Stimulated activated naive CD8-positive, alpha-beta T cell treated with anti-CD3 and anti-CD28 coated beads, Interleukin-15, Interleukin-2, amounts not matched to agents 100 ng/mL and 50 ng/mL, for 24 hours (primary cell): ENCODE data around the gene DGKI.

Experiments used
- H3K27ac Mint-ChIP-seq: one replicate; pipeline ENCODE4 v1.8.0; 2021; ENCODE audit warnings: mild to moderate bottlenecking, mixed read lengths
- H3K27me3 Mint-ChIP-seq: one replicate; pipeline ENCODE4 v1.8.0; 2021; ENCODE audit warnings: mixed read lengths
- H3K36me3 Mint-ChIP-seq: one replicate; pipeline ENCODE4 v1.8.0; 2021; ENCODE audit warnings: low read depth, mixed read lengths
- H3K4me1 Mint-ChIP-seq: one replicate; pipeline ENCODE4 v1.8.0; 2021; ENCODE audit warnings: low read depth, mixed read lengths
- H3K4me3 Mint-ChIP-seq: one replicate; pipeline ENCODE4 v1.8.0; 2021; ENCODE audit warnings: mild to moderate bottlenecking, mixed read lengths
- H3K9me3 Mint-ChIP-seq: one replicate; pipeline ENCODE4 v1.8.0; 2021; ENCODE audit warnings: mixed read lengths

The DGKI gene

DNA sequence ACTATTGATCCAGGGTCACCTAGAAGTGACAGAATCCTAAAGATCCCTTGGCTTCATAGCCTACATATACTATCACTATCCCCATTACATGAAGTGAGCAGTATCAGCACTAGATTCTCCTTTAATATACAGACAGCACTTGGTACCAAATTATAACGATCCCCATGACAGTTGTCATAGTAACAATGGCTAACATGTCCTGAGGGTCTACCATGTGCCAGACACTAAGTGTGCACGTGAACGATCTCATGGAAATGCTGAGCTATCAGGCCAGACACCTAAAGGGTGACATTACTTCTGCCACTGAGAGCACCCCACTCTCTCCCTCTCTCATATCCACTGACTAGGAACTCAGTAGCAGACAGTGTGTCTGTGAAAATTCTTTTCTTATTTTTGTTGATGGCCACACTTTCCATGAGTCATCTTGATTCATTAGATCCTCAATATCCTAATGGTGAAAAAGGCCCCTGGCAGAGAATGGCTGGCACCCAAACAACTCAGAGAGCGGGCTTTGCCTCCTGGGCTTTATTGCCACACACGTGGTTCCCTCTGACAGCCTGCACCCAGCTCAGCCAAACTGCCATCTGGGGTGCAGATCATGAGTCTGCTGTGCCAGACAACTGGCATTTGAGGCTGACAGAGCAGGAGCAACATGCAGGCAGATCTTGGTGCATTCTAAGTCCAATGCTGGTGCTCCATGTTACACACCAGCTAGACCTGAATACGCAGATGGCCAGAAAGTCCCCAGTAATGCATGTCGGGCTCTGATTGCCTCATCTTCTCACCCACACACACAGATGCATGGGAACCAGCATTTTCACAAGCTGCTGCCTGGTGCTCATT lies 176.3 kb downstream of the DGKI start:
- no peak overlapping the region for H3K27ac Mint-ChIP-seq
- no peaks in the 10 kb centered on the region for H3K9me3 Mint-ChIP-seq
- H3K36me3 Mint-ChIP-seq, result no peaks in the 10 kb centered on the region
- H3K4me1 Mint-ChIP-seq, result no peaks in the 10 kb centered on the region
- H3K27me3 Mint-ChIP-seq, result peaks cover 23% of the 10 kb centered on the region
- no peak overlapping the region for H3K4me3 Mint-ChIP-seq

DNA sequence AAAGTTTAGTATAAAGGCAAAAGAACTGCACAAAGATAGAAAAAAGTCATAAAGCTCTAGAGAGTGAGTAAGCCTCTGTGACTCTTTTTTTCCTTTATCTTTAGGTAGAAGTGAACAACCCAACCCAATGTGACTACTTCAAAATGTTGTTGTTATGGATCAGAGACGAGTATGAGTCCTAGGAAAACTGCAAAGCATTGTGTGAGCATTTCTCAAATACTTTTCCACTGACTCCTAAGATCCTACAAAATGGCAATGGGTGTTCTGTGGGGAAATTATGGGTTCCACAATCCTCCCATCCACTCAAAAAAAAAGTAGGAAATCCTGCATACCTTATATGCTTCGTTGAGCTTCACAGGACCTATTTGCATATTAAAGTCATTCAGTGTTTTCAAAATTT lies 177.1 kb downstream of the DGKI start:
- H3K36me3 Mint-ChIP-seq, result no peaks in the 10 kb centered on the region
- peaks cover 18% of the 10 kb centered on the region for H3K27me3 Mint-ChIP-seq
- no peak overlapping the region for H3K4me3 Mint-ChIP-seq
- H3K27ac Mint-ChIP-seq, result no peak overlapping the region
- no peaks in the 10 kb centered on the region for H3K9me3 Mint-ChIP-seq
- no peaks in the 10 kb centered on the region for H3K4me1 Mint-ChIP-seq

DNA sequence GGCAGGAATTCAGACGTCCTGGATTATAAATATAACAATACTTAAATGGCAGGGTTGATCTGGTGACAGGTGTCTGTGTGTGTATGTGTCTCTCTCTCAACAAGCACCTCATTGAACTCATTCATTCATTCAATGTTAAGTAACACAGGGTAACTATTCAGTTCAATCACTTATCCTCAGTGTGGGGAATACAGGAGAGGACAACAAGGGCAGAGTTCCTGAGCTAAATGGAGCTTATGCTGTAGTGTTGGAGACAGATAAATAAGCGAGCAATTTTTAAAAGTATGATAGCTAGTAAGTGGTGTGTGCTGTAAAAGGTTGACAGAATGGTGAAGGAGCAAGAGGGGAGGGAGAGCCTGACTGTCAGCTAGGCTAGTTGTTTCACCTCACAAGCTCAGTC lies 178.4 kb downstream of the DGKI start:
- Mint-ChIP-seq H3K4me1 (no peaks in the 10 kb centered on the region), H3K36me3 (no peaks in the 10 kb centered on the region), H3K27ac (no peak overlapping the region), H3K9me3 (no peaks in the 10 kb centered on the region), H3K4me3 (no peak overlapping the region), H3K27me3 (peaks cover 17% of the 10 kb centered on the region)

DNA sequence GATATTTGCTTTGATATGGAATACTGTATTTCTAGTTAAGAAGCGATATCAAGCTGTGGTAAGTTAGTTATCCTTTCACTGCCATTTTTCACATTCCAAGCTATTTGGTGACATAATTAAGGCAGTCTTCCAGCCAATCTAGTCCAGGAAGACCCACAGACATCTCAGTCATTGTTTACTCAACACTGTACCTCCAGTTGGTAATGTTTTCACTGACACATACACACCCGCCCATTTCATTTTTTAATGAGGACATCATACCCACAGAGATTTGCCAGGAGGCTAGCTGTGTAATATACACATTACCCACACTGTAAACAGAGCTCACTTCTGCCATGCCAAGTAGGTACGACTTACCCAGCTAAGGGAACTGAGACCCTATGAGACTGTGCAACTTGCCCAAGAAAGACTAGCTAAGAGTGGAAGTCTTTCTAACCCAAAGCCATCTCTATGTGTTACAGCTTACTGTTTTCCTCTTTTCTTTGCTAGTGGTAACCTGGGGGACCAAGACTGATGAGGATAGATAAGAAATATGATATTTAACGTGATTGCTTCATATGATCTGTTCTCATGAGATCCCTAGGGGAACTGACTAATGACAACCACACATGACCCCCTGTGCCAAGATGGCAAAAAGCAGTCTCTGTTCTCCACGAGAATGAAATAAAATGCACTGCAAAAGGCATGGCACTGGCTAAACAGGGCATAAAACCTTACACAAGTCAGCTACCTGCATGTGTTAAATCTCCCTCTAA lies 179.0 kb downstream of the DGKI start:
- Mint-ChIP-seq H3K36me3 (no peaks in the 10 kb centered on the region), H3K4me3 (no peak overlapping the region), H3K27ac (no peak overlapping the region), H3K27me3 (peaks cover 21% of the 10 kb centered on the region), H3K9me3 (no peaks in the 10 kb centered on the region), H3K4me1 (no peaks in the 10 kb centered on the region)

DNA sequence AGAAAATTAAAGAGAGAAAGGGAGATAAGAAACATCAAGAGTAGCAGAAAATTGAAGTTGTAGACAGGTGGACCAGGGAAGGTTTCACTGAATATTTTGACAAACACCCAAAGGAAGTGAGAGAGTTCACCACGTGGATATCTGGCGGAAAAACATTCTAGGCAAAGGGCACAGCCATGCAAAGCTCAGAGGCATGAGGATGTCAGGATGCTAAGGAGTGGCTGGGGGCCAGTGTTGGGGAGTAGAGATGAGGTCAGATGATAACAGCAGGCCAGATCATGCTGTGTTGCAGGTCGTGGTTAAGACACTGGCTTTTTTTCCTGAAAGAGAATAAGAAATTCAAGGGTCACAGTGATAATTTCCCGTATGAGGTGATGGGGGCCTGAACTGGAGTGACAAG lies 181.9 kb downstream of the DGKI start:
- no peak overlapping the region for H3K27ac Mint-ChIP-seq
- peaks cover 19% of the 10 kb centered on the region for H3K27me3 Mint-ChIP-seq
- H3K9me3 Mint-ChIP-seq, result no peaks in the 10 kb centered on the region
- no peak overlapping the region for H3K4me3 Mint-ChIP-seq
- no peaks in the 10 kb centered on the region for H3K4me1 Mint-ChIP-seq
- H3K36me3 Mint-ChIP-seq, result no peaks in the 10 kb centered on the region

DNA sequence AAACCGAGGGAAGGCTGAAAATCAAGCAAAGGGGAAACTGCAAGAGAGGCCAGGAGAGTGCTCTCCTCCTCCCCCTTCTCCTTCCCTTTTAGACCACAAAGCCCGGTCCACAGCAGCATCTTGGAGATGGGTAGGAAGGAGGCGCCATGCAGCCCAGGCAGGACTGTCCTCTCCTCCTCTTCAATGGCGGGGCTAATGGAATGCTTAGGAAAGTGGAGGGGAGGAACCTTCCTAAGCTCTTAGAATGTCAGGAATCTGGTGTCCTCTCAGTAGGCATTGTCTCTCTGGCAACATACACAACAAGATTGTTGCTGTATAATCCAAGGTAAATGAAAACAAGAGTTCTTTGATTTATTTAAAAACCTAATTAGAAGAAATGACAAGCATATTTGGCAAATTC lies 185.1 kb downstream of the DGKI start:
- Mint-ChIP-seq H3K4me1 (no peaks in the 10 kb centered on the region), H3K9me3 (no peaks in the 10 kb centered on the region), H3K27ac (no peak overlapping the region), H3K36me3 (no peaks in the 10 kb centered on the region), H3K4me3 (no peak overlapping the region), H3K27me3 (peaks cover 25% of the 10 kb centered on the region)

DNA sequence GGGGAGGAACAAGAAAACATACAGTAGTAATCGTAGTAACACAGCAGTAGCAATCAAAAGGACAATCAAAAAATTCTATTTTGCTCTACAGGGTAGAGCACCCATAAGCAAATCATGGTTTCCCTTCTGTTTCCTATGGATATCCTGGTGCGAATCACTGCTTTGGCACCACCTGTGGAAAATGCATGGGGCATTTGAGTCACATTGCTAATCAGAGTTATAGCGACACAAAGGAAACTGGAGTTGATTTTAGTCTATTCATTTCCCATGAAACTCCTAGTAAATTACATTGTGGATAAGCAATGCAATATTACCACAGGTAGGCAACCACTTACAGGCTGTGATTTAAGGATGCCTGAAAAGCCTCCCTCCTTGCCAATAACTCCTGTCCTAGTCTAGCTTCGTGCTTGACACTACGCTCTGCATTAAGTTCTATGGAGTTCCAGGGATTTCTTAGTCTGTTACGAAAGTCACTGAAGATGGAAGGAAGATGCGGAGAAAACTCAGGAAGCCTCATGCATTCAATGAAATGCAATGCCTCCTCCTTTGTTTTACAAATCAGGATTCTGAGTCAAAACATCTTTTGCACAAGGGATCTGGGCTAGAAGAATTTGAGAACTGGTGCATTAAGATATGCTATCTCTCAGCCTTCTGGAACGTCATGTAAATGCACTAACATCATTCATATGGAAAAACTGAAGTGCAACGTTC lies 188.4 kb downstream of the DGKI start:
- H3K4me3 Mint-ChIP-seq, result no peak overlapping the region
- no peak overlapping the region for H3K27ac Mint-ChIP-seq
- no peaks in the 10 kb centered on the region for H3K4me1 Mint-ChIP-seq
- no peaks in the 10 kb centered on the region for H3K36me3 Mint-ChIP-seq
- peaks cover 25% of the 10 kb centered on the region for H3K27me3 Mint-ChIP-seq
- no peaks in the 10 kb centered on the region for H3K9me3 Mint-ChIP-seq

DNA sequence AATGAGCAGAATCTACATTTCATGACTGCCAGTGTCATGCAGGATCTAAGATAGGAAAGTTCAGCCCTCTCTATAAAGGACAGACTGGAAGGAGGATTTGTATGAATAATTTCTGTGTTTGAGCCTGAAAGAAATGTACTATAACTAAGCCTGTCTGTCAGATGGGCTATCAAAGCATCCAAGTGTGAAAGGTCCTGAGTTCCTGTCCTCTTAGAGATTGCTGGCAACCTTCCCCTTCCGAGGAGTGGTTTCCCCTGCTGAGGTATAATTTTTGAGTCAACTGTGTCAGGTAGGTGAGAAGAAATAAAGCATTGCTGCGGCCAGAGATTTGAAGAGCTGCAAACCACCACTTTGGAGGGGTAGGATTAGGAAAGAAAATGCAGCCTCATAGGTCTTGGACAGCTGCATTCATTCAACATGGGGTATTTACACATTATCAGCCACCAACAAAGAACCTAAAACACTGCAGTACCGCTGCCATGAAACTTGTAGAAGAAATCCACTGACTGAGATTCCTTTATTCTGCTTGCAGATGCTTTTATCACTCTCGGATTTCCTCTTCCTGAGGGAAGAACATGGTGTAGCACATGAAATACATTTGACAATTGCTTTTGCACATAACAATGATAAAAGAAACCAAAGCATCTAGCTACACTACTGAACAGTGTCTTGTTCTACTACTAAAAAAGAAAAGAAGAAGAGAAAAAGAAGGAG lies 189.1 kb downstream of the DGKI start:
- H3K36me3 Mint-ChIP-seq, result no peaks in the 10 kb centered on the region
- H3K27me3 Mint-ChIP-seq, result peaks cover 22% of the 10 kb centered on the region
- H3K27ac Mint-ChIP-seq, result no peak overlapping the region
- no peak overlapping the region for H3K4me3 Mint-ChIP-seq
- no peaks in the 10 kb centered on the region for H3K4me1 Mint-ChIP-seq
- no peaks in the 10 kb centered on the region for H3K9me3 Mint-ChIP-seq

DNA sequence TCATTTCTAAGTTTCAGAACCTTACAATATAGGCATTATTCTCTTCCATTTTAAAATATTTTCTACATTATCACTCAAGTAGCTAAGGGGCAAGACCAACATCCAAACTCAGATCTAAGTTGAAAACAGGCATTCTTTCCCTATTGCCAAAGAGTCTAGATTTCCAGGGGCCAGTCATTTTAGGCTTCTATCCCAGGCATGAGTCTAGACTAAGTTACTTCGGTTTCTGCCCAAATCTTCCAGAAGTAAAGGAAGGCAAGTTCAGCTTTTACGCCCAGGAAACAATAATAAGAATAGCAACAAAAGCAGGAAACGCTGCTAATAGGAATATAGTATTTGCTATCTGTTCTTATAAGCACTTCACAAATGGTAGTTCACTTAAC lies 189.9 kb downstream of the DGKI start:
- Mint-ChIP-seq H3K36me3 (no peaks in the 10 kb centered on the region), H3K4me1 (no peaks in the 10 kb centered on the region), H3K27me3 (peaks cover 22% of the 10 kb centered on the region), H3K9me3 (no peaks in the 10 kb centered on the region), H3K4me3 (no peak overlapping the region), H3K27ac (no peak overlapping the region)

DNA sequence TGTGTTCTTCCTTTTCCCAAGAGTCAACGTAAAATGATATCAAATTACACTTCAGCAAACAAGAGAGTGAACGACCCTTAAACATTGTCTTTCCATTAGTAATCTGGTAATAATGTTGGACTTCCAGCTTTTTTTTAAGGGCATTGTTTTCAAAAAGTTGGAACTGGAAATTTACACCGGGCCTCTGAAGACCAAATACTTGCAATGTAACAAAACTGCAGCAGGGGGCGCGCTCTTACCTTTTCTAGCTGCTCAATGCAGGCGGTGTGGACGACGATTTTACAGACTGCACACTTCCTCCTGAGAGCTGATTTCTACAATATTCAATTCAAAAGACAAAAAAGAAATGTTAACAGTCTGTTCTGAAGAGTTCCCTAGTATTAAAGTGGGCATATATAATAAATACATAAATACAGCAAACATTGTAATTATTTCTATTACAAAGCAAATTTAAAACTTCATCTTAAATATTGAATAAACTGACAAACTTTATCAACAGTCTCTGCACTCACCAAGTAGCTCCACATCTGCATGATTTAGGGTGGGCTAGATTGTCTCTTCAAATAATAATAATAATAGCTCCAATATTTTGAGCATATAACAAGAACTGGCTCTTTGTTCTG lies 190.4 kb downstream of the DGKI start:
- Mint-ChIP-seq H3K36me3 (no peaks in the 10 kb centered on the region), H3K9me3 (no peaks in the 10 kb centered on the region), H3K4me3 (no peak overlapping the region), H3K4me1 (no peaks in the 10 kb centered on the region), H3K27me3 (peaks cover 22% of the 10 kb centered on the region), H3K27ac (no peak overlapping the region)

DNA sequence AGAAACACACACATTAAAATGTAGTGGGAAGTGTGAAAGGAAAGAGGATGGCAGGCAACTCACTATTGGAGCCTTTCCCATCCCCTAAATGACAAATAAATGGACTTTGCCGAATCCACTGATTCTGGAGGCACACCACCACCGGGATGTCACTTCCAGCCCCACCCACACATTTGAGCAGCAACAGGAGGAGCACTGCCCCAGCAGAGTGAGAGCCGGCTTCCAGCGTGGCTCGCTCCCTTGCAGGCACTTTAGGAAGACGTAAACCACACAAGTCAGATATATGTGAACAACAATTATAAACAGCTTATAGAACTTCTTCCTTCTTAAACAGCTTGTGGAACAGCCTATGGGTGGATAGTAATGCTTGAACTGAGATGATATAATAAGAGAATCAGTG lies 191.0 kb downstream of the DGKI start:
- Mint-ChIP-seq H3K9me3 (no peaks in the 10 kb centered on the region), H3K36me3 (no peaks in the 10 kb centered on the region), H3K27me3 (peaks cover 19% of the 10 kb centered on the region), H3K27ac (no peak overlapping the region), H3K4me1 (no peaks in the 10 kb centered on the region), H3K4me3 (no peak overlapping the region)

DNA sequence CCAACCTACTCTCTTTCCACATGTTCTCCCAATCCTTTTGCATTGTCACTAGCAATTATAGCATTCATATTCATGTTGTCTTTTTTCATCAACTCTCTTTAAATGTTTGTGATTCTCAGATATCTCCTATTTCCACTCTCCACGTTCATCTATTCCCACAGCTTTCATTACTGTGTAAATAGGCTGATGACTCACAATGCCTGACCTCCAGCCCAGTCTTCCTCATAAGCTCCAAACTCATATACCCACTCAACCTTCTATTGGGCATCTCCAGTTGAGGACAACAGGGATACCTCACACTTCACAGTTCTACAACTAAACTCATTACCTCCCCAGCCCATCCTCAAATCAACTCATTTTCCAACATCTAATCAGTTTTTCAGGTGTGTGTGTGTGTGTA lies 194.1 kb downstream of the DGKI start:
- H3K9me3 Mint-ChIP-seq, result no peaks in the 10 kb centered on the region
- no peak overlapping the region for H3K27ac Mint-ChIP-seq
- no peaks in the 10 kb centered on the region for H3K4me1 Mint-ChIP-seq
- H3K27me3 Mint-ChIP-seq, result peaks cover 6% of the 10 kb centered on the region
- no peak overlapping the region for H3K4me3 Mint-ChIP-seq
- H3K36me3 Mint-ChIP-seq, result no peaks in the 10 kb centered on the region

DNA sequence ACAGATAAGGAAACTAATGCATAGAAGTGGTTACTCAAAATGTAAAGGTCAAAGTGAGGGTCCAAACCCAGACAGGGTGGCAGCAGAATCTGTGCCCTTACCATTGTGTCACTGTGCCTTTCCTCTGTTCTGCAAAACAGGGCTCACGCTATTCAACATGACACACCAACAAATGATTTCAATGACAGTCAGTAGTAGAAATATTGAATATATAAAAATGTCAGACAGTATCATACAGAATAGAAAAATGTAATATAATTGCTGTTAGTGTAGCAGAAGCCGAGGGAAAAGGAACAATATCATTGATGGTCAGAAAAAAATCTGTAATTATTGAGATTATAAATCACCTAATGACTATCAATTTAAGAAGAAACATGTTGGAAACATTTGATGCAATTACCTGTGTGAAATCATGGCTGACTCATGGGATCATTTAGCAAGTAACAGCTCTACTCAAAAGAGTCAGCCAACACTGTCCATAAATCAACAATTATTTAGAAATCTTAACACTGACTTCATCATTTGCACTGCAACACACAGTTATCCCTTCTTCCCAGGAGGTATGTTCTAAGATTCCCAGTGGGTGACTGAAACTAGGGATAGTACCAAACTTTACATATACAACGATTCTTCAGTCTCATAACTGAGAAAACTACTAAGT lies 198.7 kb downstream of the DGKI start:
- H3K9me3 Mint-ChIP-seq, result no peaks in the 10 kb centered on the region
- H3K27ac Mint-ChIP-seq, result no peak overlapping the region
- H3K4me3 Mint-ChIP-seq, result no peak overlapping the region
- no peaks in the 10 kb centered on the region for H3K4me1 Mint-ChIP-seq
- H3K36me3 Mint-ChIP-seq, result no peaks in the 10 kb centered on the region
- peaks cover 6% of the 10 kb centered on the region for H3K27me3 Mint-ChIP-seq

DNA sequence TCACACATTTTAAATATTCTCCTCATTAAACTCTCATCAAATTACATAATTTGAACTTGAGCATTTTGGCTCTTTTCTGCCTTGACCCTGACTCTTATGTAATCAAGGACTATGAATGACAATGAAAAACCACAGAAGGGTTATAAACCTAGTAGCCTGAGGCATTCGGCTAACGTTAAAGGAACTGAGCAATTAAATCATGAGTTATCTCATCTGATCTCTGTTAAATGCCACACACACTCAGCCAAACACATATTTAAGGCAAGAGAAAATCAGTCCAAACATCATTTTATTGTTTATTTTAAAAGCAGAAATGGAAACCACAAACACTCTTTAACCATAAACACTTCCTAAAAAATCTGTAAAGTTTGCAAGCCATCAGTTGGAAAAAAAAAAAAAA lies 204.3 kb downstream of the DGKI start:
- Mint-ChIP-seq H3K4me3 (no peak overlapping the region), H3K36me3 (no peaks in the 10 kb centered on the region), H3K9me3 (no peaks in the 10 kb centered on the region), H3K27ac (no peak overlapping the region), H3K4me1 (no peaks in the 10 kb centered on the region), H3K27me3 (peaks cover 20% of the 10 kb centered on the region)
